ENCODE measurements around the gene ACAP2.

GRCh38 chr3:195224980-195225580, 217.7 kb downstream of the ACAP2 start:
- TF ChIP-seq GATA2 (IDR thresholded peaks at IDR 0.05; ENCODE audit: low read depth, low read length) (no peak), GATA3 (IDR thresholded peaks at IDR 0.05; ENCODE audit: low read depth, low read length) (no peak)

Data from SH-SY5Y (cell line).